GM12878 (cell line): ENCODE data around the gene C8B. TPM values are rescaled to one million over a fixed set of nuclear protein-coding genes. Genes with fewer than 3 reads are reported as not detected.

Experiments
- ATAC-seq: fragments of 200-7000 bp; cut with Tn5 transposase; 3 replicates; pipeline ENCODE4 v1.9.1; 2020; ENCODE audit warnings: mild to moderate bottlenecking, moderate library complexity
- BruUV-seq: library from RNA; stranded (reverse); fragments of 400-500 nt; replicated peaks from 2 replicates; lab custom pipeline; 2021; lab: Mats Ljungman, UMichigan
- CTCF ChIA-PET: fragments of 300-600 bp; sonication (Branson Sonifier 250); formaldehyde crosslinking; extraction: SDS; loops from one replicate; lab custom pipeline; 2021; ENCODE audit warnings: inconsistent platforms; lab: Yijun Ruan, JAX
- POLR2A ChIA-PET: fragments of 350-600 bp; formaldehyde crosslinking; extraction: SDS; loops from one replicate; lab custom pipeline; 2021; ENCODE audit warnings: inconsistent platforms; lab: Charles Lee
- RAD21 ChIA-PET: fragments of 300-600 bp; sonication (Branson Sonifier 250); formaldehyde crosslinking; loops from one replicate; lab custom pipeline; 2023; ENCODE audit warnings: antibody characterized with exemption; ENCODE audit not compliant: unreplicated experiment; lab: Charles Lee
- SMC1A ChIA-PET: fragments of 300-600 bp; sonication (Branson Sonifier 250); formaldehyde crosslinking; loops from one replicate; lab custom pipeline; 2023; ENCODE audit not compliant: unreplicated experiment, uncharacterized antibody; lab: Charles Lee
- DNase-seq: peaks from one replicate; pipeline ENCODE4 v3.0.0-alpha.2; 2011; ENCODE audit warnings: low read depth, low spot score
- FAIRE-seq: peaks from 3 replicates; lab custom pipeline; 2011; peaks lifted over from hg19 to GRCh38; lab: Jason Lieb, UNC
- H2AFZ ChIP-seq: 2 replicates; pipeline ENCODE4 v1.6.0; 2011; ENCODE audit warnings: low read depth, low read length, control low read depth; ENCODE audit not compliant: control insufficient read depth
- H3K27ac ChIP-seq: 2 replicates; pipeline ENCODE4 v1.5.1; 2011; ENCODE audit warnings: control low read depth; ENCODE audit not compliant: control insufficient read depth, insufficient read depth
- H3K27me3 ChIP-seq, 2 experiments: replicated peaks in 1 of 2; 2 replicates each; pipeline versions ENCODE4 v1.6.0 to v1.6.1; 2011; ENCODE audit warnings: low read length in 1 of 2; ENCODE audit not compliant: control insufficient read depth in 2 of 2, insufficient read depth in 2 of 2
- H3K36me3 ChIP-seq, 2 experiments: 2 replicates each; pipeline ENCODE4 v1.5.1; 2011; ENCODE audit warnings: low read length in 1 of 2; ENCODE audit not compliant: control insufficient read depth in 2 of 2, insufficient read depth in 2 of 2
- H3K4me1 ChIP-seq: 2 replicates; pipeline ENCODE4 v1.6.1; 2011; ENCODE audit warnings: mild to moderate bottlenecking, low read length, moderate library complexity, mixed read lengths; ENCODE audit not compliant: control insufficient read depth, insufficient read depth
- H3K4me2 ChIP-seq: 2 replicates; pipeline ENCODE4 v1.6.0; 2011; ENCODE audit warnings: control low read depth; ENCODE audit not compliant: control insufficient read depth, insufficient read depth
- H3K4me3 ChIP-seq: fragments of 200-600 bp; sonication (generic); 2 replicates; pipeline ENCODE4 v1.5.1; 2016
- H3K79me2 ChIP-seq: 2 replicates; pipeline ENCODE4 v1.6.0; 2011; ENCODE audit warnings: low read length; ENCODE audit not compliant: control insufficient read depth, insufficient read depth
- H3K9ac ChIP-seq: 2 replicates; pipeline ENCODE4 v1.8.0; 2011; ENCODE audit warnings: low read length, control low read depth, mixed read lengths; ENCODE audit not compliant: control insufficient read depth, insufficient read depth
- H3K9me3 ChIP-seq: replicated peaks from 3 replicates; pipeline ENCODE4 v1.5.1; 2011; ENCODE audit warnings: mild to moderate bottlenecking, low read length; ENCODE audit not compliant: control insufficient read depth, insufficient read depth
- H4K20me1 ChIP-seq: 2 replicates; pipeline ENCODE4 v1.6.0; 2011; ENCODE audit not compliant: control insufficient read depth, insufficient read depth
- ATF7 ChIP-seq: fragments of 450-650 bp; IDR thresholded peaks from 2 replicates; pipeline ENCODE4 v1.6.1; 2016; ENCODE audit warnings: low read depth, mild to moderate bottlenecking
- CEBPZ ChIP-seq: fragments of 150-350 bp; IDR thresholded peaks from 2 replicates; pipeline ENCODE4 v1.6.1; 2016; ENCODE audit warnings: low read depth, low read length
- CHD2 ChIP-seq: IDR thresholded peaks from 2 replicates; pipeline ENCODE4 v1.6.1; 2011; ENCODE audit warnings: low read depth, low read length, improper control_type of control experiment, borderline replicate concordance
- FOS ChIP-seq: IDR thresholded peaks from 3 replicates; pipeline ENCODE4 v1.6.1; 2011; ENCODE audit warnings: borderline replicate concordance; ENCODE audit not compliant: insufficient read length; ENCODE audit errors: extremely low read depth
- GATAD2B ChIP-seq: fragments of 450-650 bp; conservative IDR thresholded peaks from 2 replicates; pipeline ENCODE4 v1.6.1; 2017; ENCODE audit warnings: low read depth, mild to moderate bottlenecking, moderate library complexity
- HCFC1 ChIP-seq: fragments of 150-350 bp; IDR thresholded peaks from 2 replicates; pipeline ENCODE4 v1.6.1; 2014; ENCODE audit warnings: low read length
- NFXL1 ChIP-seq: fragments of 450-650 bp; IDR thresholded peaks from 2 replicates; pipeline ENCODE4 v1.6.1; 2017; ENCODE audit warnings: antibody characterized with exemption, mild to moderate bottlenecking, borderline replicate concordance
- RFX5 ChIP-seq: IDR thresholded peaks from 2 replicates; pipeline ENCODE4 v1.6.1; 2011; ENCODE audit warnings: low read depth, low read length, improper control_type of control experiment
- SREBF2 ChIP-seq: IDR thresholded peaks from 2 replicates; pipeline ENCODE4 v1.6.1; 2012; ENCODE audit warnings: mild to moderate bottlenecking, low read length
- SRF ChIP-seq, 2 experiments: IDR thresholded peaks; 2 replicates each; pipeline ENCODE4 v1.6.1; 2011; ENCODE audit warnings: low read depth in 2 of 2, low read length in 2 of 2, mild to moderate bottlenecking in 1 of 2, moderate library complexity in 1 of 2
- STAT1 ChIP-seq: fragments of 450-650 bp; conservative IDR thresholded peaks from 2 replicates; pipeline ENCODE4 v1.6.1; 2014; ENCODE audit warnings: antibody characterized with exemption, mild to moderate bottlenecking
- WGBS: methylation state at CpG from one replicate; pipeline ENCODE4 v1.1.6; 2016; ENCODE audit warnings: low lambda C conversion rate; ENCODE audit not compliant: insufficient replicate concordance, insufficient coverage; ENCODE audit errors: missing lambda C conversion rate; 5-methylcytosine and 5-hydroxymethylcytosine counted together
- in situ Hi-C: fragments of 300-500 bp; cut with MboI; formaldehyde crosslinking; loops from 9 replicates; pipeline ENCODE4 v1.14.3; 2018; ENCODE audit warnings: mixed read lengths
- intact Hi-C: fragments of 100-400 bp; cut with micrococcal nuclease; formaldehyde crosslinking; loops from one replicate; pipeline ENCODE4 v1.14.2; 2022; ENCODE audit not compliant: unreplicated experiment
- polyA plus RNA-seq, 11 experiments: library from polyadenylated mRNA; depleted of rRNA in 4 of 11; unstranded in 6 of 11; stranded (reverse) in 5 of 11; fragments of >200 nt; fragmentation: Nextera tagmentation in 4 of 11; fragmentation: Illumina TruSeq in 1 of 11; extraction: Ambion mirVana in 4 of 11; extraction: Trizol in 1 of 11; gene quantifications; 1 replicate in 1 of 11; 2 replicates in 10 of 11; pipeline versions ENCODE4 v1.2.1 to v1.2.3, GENCODE V29; 2011 to 2016; ENCODE audit warnings: inconsistent platforms in 2 of 11, missing spikeins in 2 of 11, low read depth in 1 of 11
- total RNA-seq, 4 experiments: library from RNA; depleted of rRNA in 3 of 4; stranded (reverse); fragments of >200 nt in 3 of 4; fragmentation: Illumina TruSeq in 1 of 4; extraction: Trizol in 1 of 4; gene quantifications; 2 replicates each; pipeline versions ENCODE4 v1.2.1 to v1.2.3, GENCODE V29; 2013 to 2021

C8B gene
- total and polyA plus RNA-seq, 10 of the 15 experiments (the other 5 are each of a cell fraction or from before 2014, with no cell fraction given), result not detected

- intact Hi-C loops, result no loop called here
- no peaks in the 10 kb centered on the region for H3K27me3 ChIP-seq
- TF ChIP-seq CHD2, result no peak
- no peak for TF ChIP-seq RFX5
- TF ChIP-seq, all 136 proteins: peak for 0
- H3K79me2 ChIP-seq, result no peaks in the 10 kb centered on the region
- H3K9me3 ChIP-seq, result no peaks in the 10 kb centered on the region
- no peak overlapping the region for H3K9ac ChIP-seq
- ChIA-PET CTCF (interaction anchor here (4.6 kb wide), 1 partner anchor 133 kb away, joined by 35 read pairs; no protein-coding TSS in a partner anchor), RAD21 (no interaction called here), SMC1A (no interaction called here), POLR2A (no interaction called here)
- in situ Hi-C loops, result no loop called here
- FAIRE-seq (no peak), ATAC-seq (no peak), DNase-seq (no peak)
- BruUV-seq, result no TSS peak
- H4K20me1 ChIP-seq, result no peaks in the 10 kb centered on the region
- no peak overlapping the region for H3K27ac ChIP-seq
- H3K4me3 ChIP-seq, result no peak overlapping the region
- H3K36me3 ChIP-seq, result no peaks in the 10 kb centered on the region
- H3K4me2 ChIP-seq, result no peak overlapping the region
- no peak overlapping the region for H2AFZ ChIP-seq
- no peaks in the 10 kb centered on the region for H3K4me1 ChIP-seq
- 61% methylated on average over 1 of the region's 1 CpG for WGBS
These were observed 834 bp upstream of the C8B start for GRCh38 chr1:56966698-56966999.

DNA sequence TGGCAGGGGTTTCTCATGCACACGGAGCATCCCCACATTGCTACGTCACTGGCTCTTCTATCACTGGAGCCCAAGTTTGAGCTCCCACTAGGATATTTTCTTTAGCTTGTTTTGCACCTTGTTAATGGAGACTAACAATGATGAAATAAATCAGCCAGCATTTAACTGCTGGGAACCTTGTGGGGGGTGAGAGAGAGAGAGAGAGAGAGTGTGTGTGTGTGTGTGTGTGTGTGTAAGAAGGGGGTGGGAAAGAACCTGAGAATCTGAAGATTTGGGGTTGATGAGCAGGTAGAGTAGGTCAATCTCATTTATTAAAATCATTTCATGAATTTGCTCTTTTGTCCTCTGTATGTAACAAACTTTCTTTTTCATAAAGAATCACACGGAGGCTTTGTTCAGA is 624 bp downstream of the C8B start:
- Histone ChIP-seq H3K79me2 (no peaks in the 10 kb centered on the region), H3K4me1 (no peaks in the 10 kb centered on the region), H3K9ac (no peak overlapping the region), H3K4me3 (no peak overlapping the region), H3K4me2 (no peak overlapping the region), H2AFZ (no peak overlapping the region), H3K27ac (no peak overlapping the region), H3K36me3 (no peaks in the 10 kb centered on the region), H3K9me3 (no peaks in the 10 kb centered on the region), H3K27me3 (no peaks in the 10 kb centered on the region), H4K20me1 (no peaks in the 10 kb centered on the region)
- ATAC-seq (no peak), FAIRE-seq (no peak), DNase-seq (no peak)
- 7% methylated on average over 3 of the region's 3 CpGs for WGBS
- ChIA-PET RAD21 (no interaction called here), POLR2A (no interaction called here), SMC1A (interaction anchor here (0.6 to 0.9 kb wide), 2 partner anchors 15 to 133 kb away, joined by 3 read pairs; no protein-coding TSS in a partner anchor), CTCF (interaction anchor here (4.6 kb wide), 1 partner anchor 132 kb away, joined by 35 read pairs; no protein-coding TSS in a partner anchor)
- TF ChIP-seq SRF (IDR thresholded peaks at IDR 0.05; ENCODE audit: low read depth in 2 of 2, low read length in 2 of 2) (no peak), CEBPZ (no peak), SREBF2 (no peak), FOS (no peak), GATAD2B (no peak), ATF7 (no peak), STAT1 (no peak), HCFC1 (no peak), NFXL1 (no peak)
- intact Hi-C loops (no loop called here), in situ Hi-C loops (no loop called here)
- no TSS peak for BruUV-seq
